Neutrophil (primary cell): ENCODE results near the gene MAZ.

Experiments used
- H3K27ac ChIP-seq: fragments of 200-600 bp; sonication (generic); 2 replicates; pipeline ENCODE4 v1.5.1; 2016; ENCODE audit warnings: mild to moderate bottlenecking, moderate library complexity
- H3K27me3 ChIP-seq: fragments of 200-600 bp; sonication (generic); 2 replicates; pipeline ENCODE4 v1.6.0; 2016; ENCODE audit warnings: mild to moderate bottlenecking
- H3K36me3 ChIP-seq: fragments of 200-600 bp; sonication (generic); 2 replicates; pipeline ENCODE4 v1.5.1; 2017
- H3K4me1 ChIP-seq, 2 experiments: fragments of 200-600 bp in 1 of 2; sonication (generic) in 1 of 2; 1 replicate in 1 of 2; 2 replicates in 1 of 2; pipeline versions ENCODE4 v1.5.1 to v1.6.1; 2013 to 2016; ENCODE audit warnings: low read depth in 1 of 2, low read length in 1 of 2, mild to moderate bottlenecking in 1 of 2, moderate library complexity in 1 of 2; ENCODE audit not compliant: control insufficient read depth in 1 of 2, insufficient read depth in 1 of 2
- H3K4me3 ChIP-seq, 2 experiments: fragments of 200-600 bp in 1 of 2; sonication (generic) in 1 of 2; 1 replicate in 1 of 2; 2 replicates in 1 of 2; pipeline ENCODE4 v1.5.1; 2013 to 2016; ENCODE audit warnings: low read depth in 1 of 2, low read length in 1 of 2, mild to moderate bottlenecking in 1 of 2, moderate library complexity in 1 of 2
- H3K9me3 ChIP-seq: fragments of 200-600 bp; sonication (generic); 2 replicates; pipeline ENCODE4 v1.5.1; 2016
- TF ChIP-seq, protein P1 (sequence below): fragments of 200-600 bp; sonication (generic); IDR thresholded peaks from 2 replicates; pipeline ENCODE4 v1.5.1; 2016; ENCODE audit warnings: antibody characterized with exemption

MAZ gene

DNA sequence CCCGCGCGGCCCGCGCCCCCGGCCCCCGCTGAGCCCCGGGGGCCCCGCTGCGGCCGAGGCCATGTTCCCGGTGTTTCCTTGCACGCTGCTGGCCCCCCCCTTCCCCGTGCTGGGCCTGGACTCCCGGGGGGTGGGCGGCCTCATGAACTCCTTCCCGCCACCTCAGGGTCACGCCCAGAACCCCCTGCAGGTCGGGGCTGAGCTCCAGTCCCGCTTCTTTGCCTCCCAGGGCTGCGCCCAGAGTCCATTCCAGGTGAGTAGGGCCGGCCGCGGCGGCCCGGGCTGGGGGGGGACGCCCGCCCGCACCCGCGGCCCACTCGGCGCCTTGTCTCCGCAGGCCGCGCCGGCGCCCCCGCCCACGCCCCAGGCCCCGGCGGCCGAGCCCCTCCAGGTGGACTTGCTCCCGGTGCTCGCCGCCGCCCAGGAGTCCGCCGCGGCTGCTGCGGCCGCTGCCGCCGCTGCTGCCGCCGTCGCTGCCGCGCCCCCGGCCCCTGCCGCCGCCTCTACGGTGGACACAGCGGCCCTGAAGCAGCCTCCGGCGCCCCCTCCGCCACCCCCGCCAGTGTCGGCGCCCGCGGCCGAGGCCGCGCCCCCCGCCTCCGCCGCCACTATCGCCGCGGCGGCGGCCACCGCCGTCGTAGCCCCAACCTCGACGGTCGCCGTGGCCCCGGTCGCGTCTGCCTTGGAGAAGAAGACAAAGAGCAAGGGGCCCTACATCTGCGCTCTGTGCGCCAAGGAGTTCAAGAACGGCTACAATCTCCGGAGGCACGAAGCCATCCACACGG lies 504 bp downstream of the MAZ start:
- Histone ChIP-seq H3K27me3 (peaks cover 8% of the 10 kb centered on the region), H3K4me3 (peak overlapping the region; percentile 67 to 74), H3K36me3 (peaks cover 21% of the 10 kb centered on the region), H3K9me3 (no peaks in the 10 kb centered on the region), H3K4me1 (peaks cover 52 to 57% of the 10 kb centered on the region in 2 experiments), H3K27ac (peak overlapping the region; percentile 93)
- TF ChIP-seq, protein P1, sequence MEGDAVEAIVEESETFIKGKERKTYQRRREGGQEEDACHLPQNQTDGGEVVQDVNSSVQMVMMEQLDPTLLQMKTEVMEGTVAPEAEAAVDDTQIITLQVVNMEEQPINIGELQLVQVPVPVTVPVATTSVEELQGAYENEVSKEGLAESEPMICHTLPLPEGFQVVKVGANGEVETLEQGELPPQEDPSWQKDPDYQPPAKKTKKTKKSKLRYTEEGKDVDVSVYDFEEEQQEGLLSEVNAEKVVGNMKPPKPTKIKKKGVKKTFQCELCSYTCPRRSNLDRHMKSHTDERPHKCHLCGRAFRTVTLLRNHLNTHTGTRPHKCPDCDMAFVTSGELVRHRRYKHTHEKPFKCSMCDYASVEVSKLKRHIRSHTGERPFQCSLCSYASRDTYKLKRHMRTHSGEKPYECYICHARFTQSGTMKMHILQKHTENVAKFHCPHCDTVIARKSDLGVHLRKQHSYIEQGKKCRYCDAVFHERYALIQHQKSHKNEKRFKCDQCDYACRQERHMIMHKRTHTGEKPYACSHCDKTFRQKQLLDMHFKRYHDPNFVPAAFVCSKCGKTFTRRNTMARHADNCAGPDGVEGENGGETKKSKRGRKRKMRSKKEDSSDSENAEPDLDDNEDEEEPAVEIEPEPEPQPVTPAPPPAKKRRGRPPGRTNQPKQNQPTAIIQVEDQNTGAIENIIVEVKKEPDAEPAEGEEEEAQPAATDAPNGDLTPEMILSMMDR, result no peak

DNA sequence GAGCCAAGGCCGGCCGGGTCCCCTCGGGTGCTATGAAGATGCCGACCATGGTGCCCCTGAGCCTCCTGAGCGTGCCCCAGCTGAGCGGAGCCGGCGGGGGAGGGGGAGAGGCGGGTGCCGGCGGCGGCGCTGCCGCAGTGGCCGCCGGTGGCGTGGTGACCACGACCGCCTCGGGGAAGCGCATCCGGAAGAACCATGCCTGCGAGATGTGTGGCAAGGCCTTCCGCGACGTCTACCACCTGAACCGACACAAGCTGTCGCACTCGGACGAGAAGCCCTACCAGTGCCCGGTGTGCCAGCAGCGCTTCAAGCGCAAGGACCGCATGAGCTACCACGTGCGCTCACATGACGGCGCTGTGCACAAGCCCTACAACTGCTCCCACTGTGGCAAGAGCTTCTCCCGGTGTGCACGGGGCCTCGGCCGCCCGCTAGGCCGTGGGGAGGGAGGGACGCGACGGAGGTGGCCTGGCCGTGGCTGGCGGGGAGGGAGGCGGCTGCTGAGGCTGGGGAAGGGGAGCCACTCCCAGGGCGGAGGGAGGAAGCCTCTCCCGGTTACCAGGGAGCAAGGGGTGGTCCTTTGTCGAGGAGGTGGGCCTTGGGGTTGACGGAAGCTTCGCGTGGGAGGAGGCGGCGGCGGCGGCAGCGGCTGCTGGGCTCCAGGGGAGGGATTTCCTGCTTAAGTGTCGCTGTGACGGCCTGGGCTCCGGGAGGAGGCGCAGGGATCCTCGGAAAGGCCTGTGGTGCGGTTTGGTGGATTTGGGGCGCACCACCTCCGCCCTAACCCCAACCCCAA lies 1.3 kb downstream of the MAZ start:
- Histone ChIP-seq H3K4me1 (peaks cover 59 to 64% of the 10 kb centered on the region in 2 experiments), H3K27me3 (peaks cover 16% of the 10 kb centered on the region), H3K9me3 (no peaks in the 10 kb centered on the region), H3K27ac (peak overlapping the region; percentile 93), H3K36me3 (peaks cover 21% of the 10 kb centered on the region), H3K4me3 (peak overlapping the region; percentile 67 to 74)
- TF ChIP-seq, protein P1, result peak; percentile 80

DNA sequence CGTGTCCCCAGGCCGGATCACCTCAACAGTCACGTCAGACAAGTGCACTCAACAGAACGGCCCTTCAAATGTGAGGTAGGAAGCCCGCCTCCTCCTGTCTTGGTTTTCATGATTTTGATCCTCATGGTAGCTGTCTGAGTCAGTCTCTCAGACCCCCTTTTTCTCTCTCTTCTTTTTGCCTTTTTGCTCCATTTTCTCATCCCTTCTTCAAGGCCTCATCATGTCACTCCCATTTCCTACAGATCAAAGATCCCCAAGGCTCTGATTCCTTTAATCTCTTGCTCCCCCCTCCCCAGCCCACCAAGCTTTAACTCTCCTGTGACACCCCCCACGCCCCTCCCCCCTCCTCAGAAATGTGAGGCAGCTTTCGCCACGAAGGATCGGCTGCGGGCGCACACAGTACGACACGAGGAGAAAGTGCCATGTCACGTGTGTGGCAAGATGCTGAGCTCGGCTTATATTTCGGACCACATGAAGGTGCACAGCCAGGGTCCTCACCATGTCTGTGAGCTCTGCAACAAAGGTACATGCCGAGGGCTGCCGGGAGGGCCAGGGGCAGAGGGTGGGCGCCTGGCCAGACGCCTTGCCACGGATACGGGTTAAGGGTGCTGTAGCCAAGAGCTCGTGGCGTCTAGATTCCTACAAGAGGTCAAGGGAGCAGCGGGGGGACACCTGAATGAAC lies 2.0 kb downstream of the MAZ start:
- TF ChIP-seq, protein P1, result no peak
- peaks cover 23% of the 10 kb centered on the region for H3K27me3 ChIP-seq
- H3K9me3 ChIP-seq, result no peaks in the 10 kb centered on the region
- peak overlapping the region; percentile 67 to 74 for H3K4me3 ChIP-seq
- peaks cover 59 to 64% of the 10 kb centered on the region in 2 experiments for H3K4me1 ChIP-seq
- peaks cover 21% of the 10 kb centered on the region for H3K36me3 ChIP-seq
- H3K27ac ChIP-seq, result peak overlapping the region; percentile 93

DNA sequence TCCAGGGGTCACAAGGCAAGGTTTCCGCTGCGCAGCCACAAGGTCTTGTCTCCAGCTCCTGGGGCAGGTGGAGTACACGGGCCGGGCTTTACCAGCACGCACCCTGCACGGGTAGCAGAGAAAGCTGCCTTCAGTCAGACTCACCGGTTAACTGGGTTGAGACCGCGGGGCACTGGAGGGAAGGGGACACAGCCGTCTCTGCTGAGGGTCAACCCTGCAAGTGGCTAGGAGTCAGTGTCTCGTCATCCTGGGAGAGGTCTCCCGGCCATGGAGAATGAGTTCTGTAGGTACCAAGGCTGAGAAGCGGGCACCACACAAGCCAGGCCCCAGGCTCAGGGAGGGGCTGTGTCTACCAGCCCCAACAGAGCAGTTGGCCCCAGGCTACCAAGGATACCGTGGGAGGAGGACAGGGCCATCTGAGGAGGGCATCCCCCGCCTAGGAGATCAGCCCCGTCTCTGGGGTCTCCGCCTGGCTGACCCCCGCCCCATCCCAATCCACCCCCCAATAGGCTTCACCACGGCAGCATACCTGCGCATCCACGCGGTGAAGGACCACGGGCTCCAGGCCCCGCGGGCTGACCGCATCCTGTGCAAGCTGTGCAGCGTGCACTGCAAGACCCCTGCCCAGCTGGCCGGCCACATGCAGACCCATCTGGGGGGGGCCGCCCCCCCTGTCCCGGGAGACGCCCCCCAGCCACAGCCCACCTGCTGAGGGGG lies 2.9 kb downstream of the MAZ start:
- Histone ChIP-seq H3K4me3 (no peak overlapping the region), H3K27ac (peak overlapping the region; percentile 93)
- TF ChIP-seq, protein P1, result no peak

More for the DNA sequence above, 2.9 kb downstream of the MAZ start:
- Histone ChIP-seq H3K9me3 (no peaks in the 10 kb centered on the region), H3K4me1 (peaks cover 55 to 64% of the 10 kb centered on the region in 2 experiments), H3K27me3 (peaks cover 31% of the 10 kb centered on the region), H3K36me3 (peaks cover 21% of the 10 kb centered on the region)
